ENCODE data around the gene SYNDIG1. TPM values are rescaled to one million over a fixed set of nuclear protein-coding genes. Genes with fewer than 3 reads are reported as not detected.

Gene SYNDIG1
- polyA plus RNA-seq, 1 experiment, result 1.7 TPM

DNA sequence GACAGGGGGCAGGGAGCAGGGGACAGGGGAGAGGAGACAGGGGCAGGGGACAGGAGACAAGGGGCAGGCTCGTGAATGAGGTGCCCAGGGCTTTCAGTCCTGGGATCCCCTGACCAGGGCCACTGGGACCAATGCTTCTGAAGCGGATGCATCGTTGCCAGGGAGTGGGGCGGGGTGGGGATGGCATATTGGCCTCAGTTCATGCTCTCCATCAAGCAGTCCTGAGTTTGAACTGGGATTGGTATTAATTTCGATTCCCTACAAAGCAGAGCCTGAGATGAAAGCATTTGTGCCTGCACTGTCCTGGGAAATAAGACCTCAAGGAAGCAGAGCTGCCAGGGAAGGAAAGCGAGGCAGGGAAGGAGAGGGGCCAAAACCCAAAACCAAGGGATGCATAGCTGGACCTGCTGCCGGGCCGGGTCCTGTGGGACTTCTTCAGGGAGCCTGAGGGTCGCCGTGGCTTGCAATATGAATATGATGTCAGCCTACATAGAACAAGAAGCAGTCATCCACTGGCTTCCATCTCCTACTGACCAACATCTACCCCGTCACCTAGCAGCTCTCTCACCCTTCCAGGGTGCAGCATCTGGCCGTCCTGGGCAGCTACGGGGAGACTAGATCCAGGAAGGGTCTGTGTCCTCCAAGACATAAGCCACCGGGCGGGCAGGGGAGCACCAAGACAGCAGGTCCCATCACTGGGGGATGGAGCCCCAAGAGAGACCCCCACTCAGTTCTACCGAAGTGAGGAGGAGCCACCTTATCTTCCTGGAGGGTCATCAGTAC lies 233.3 kb downstream of the SYNDIG1 start:
- Histone ChIP-seq H3K4me3 (ENCODE audit: low read depth, low read length) (no peak overlapping the region), H3K36me3 (ENCODE audit: control insufficient read depth, insufficient read depth, low read length) (no peaks in the 10 kb centered on the region), H3K27me3 (ENCODE audit: control insufficient read depth, insufficient read depth, low read length) (peaks cover 3% of the 10 kb centered on the region)
- TF ChIP-seq, protein P1, sequence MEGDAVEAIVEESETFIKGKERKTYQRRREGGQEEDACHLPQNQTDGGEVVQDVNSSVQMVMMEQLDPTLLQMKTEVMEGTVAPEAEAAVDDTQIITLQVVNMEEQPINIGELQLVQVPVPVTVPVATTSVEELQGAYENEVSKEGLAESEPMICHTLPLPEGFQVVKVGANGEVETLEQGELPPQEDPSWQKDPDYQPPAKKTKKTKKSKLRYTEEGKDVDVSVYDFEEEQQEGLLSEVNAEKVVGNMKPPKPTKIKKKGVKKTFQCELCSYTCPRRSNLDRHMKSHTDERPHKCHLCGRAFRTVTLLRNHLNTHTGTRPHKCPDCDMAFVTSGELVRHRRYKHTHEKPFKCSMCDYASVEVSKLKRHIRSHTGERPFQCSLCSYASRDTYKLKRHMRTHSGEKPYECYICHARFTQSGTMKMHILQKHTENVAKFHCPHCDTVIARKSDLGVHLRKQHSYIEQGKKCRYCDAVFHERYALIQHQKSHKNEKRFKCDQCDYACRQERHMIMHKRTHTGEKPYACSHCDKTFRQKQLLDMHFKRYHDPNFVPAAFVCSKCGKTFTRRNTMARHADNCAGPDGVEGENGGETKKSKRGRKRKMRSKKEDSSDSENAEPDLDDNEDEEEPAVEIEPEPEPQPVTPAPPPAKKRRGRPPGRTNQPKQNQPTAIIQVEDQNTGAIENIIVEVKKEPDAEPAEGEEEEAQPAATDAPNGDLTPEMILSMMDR (IDR thresholded peaks at IDR 0.05; ENCODE audit: insufficient read depth, low read depth, low read length), result no peak
- POLR2A ChIA-PET, result no interaction called here
- CTCF ChIA-PET, result no interaction called here
- DNase-seq (ENCODE audit: low read depth), result no peak

DNA sequence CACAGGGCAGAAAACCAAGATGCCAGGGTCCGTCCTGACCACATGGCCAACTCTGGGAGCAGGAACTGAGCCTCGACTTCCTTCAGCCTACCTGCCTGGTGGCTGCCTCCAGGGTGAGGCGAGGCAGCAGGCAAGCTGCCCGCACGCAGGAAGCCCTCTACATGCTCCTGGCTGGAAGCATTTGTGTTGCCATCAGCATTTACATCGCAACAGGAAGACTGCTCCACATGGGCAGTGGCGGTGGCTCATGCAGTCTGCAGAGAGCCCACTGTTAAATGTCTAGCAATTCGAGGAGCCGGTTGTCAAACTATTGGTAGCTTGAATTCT lies 233.8 kb downstream of the SYNDIG1 start:
- DNase-seq (ENCODE audit: low read depth), result no peak
- ChIA-PET CTCF (no interaction called here), POLR2A (no interaction called here)
- TF ChIP-seq, protein P1 (IDR thresholded peaks at IDR 0.05; ENCODE audit: insufficient read depth, low read depth, low read length), result no peak
- no peaks in the 10 kb centered on the region for H3K36me3 ChIP-seq (ENCODE audit: control insufficient read depth, insufficient read depth, low read length)
- no peak overlapping the region for H3K4me3 ChIP-seq (ENCODE audit: low read depth, low read length)
- peaks cover 4% of the 10 kb centered on the region for H3K27me3 ChIP-seq (ENCODE audit: control insufficient read depth, insufficient read depth, low read length)

DNA sequence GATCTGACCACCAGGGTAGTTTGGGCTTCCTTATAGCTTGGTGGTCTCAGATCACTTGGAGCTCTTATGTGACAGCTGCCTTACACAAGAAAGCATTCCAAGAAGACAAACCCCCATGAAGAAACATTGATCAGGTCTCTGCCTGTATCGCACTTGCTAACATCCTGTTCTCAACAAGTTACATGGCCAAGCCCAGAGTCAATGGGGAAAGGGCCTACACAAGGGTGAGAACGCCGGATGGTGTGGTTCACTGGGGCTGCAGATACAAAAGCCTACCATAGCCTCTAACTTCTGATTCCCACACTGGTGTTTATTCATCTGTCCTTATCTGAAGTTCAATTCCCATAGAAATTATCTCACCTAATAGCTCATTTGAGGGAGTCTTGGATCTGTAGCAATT lies 235.5 kb downstream of the SYNDIG1 start:
- CTCF ChIA-PET, result interaction anchor here (0.6 kb wide), 1 partner anchor 672 kb away, joined by 3 read pairs; no protein-coding TSS in a partner anchor
- no peak for DNase-seq (ENCODE audit: low read depth)
- Histone ChIP-seq H3K36me3 (ENCODE audit: control insufficient read depth, insufficient read depth, low read length) (no peaks in the 10 kb centered on the region), H3K27me3 (ENCODE audit: control insufficient read depth, insufficient read depth, low read length) (peaks cover 6% of the 10 kb centered on the region), H3K4me3 (ENCODE audit: low read depth, low read length) (no peak overlapping the region)
- TF ChIP-seq, protein P1 (IDR thresholded peaks at IDR 0.05; ENCODE audit: insufficient read depth, low read depth, low read length), result no peak
- POLR2A ChIA-PET, result no interaction called here

DNA sequence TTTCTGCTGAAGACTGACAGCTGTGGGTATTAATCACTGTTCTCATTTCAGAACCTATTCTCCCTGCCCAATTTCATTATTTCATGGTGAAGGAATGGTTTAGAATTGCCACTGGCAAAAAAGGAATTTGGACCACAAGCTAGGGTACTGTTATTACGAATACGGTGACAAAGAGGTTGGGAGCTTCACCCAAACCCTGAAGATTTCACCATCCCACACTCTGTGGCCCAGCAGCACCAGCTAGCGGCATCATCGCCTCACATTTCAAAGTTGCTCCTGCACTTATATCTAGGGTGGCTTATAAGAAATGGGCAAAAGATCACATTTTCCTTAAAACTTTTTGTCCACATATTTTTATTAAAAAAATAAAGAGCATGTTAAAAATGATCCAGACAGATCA lies 236.1 kb downstream of the SYNDIG1 start:
- Histone ChIP-seq H3K4me3 (ENCODE audit: low read depth, low read length) (no peak overlapping the region), H3K27me3 (ENCODE audit: control insufficient read depth, insufficient read depth, low read length) (peaks cover 6% of the 10 kb centered on the region), H3K36me3 (ENCODE audit: control insufficient read depth, insufficient read depth, low read length) (no peaks in the 10 kb centered on the region)
- CTCF ChIA-PET, result interaction anchor here (0.7 kb wide), 1 partner anchor 13 kb away, joined by 3 read pairs; no protein-coding TSS in a partner anchor
- POLR2A ChIA-PET, result no interaction called here
- TF ChIP-seq, protein P1 (IDR thresholded peaks at IDR 0.05; ENCODE audit: insufficient read depth, low read depth, low read length), result peak; percentile 22; the same call in 1 of the 2 replicates
- no peak for DNase-seq (ENCODE audit: low read depth)

DNA sequence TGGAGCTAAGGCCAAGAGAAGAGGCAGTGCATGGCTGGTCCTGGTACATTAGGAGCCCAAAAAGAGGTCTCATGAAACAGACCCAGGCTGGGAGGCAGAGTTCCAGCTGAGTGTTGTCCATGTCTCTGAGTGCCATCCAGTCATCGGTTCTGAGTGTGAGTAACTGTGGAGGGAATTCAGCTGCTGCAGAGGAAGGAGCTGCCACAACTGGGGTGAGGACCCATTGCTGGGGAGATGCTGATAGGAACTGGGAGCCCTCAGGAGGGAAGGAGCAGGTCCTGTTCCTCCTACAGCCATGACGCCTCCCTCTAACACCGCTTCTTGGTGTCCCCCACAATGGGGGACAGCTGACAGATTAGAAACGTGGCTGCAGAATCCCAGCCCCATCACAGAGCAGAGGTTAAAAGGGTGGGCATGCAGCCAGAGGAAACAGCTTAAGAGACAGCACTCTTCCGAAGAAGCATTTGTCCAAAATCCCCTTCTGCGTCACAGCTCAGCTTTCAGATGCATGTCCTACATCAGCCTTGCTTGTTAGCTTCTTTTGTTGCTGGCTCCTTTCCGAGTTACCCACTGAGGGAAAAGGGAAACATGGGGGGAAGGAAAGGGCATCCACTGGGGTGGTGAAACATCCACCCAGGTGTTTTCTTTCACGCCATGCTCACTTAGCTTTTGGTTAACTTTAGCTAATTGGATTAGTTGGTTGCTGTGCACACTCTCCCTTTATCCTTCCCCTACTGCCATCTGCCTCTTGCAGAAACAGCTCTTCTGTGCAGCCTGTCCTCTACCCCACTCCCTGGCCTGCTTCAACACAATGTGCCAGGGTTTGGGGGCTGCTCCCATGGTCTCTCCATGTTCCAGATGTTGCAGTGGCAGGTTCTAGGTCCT lies 239.2 kb downstream of the SYNDIG1 start:
- DNase-seq (ENCODE audit: low read depth), result no peak
- H3K4me3 ChIP-seq (ENCODE audit: low read depth, low read length), result no peak overlapping the region
- POLR2A ChIA-PET, result no interaction called here
- TF ChIP-seq, protein P1 (IDR thresholded peaks at IDR 0.05; ENCODE audit: insufficient read depth, low read depth, low read length), result no peak
- no peaks in the 10 kb centered on the region for H3K36me3 ChIP-seq (ENCODE audit: control insufficient read depth, insufficient read depth, low read length)
- CTCF ChIA-PET, result interaction anchor here (0.7 to 1.1 kb wide), 2 partner anchors 28 to 610 kb away, joined by 3 read pairs; no protein-coding TSS in a partner anchor
- H3K27me3 ChIP-seq (ENCODE audit: control insufficient read depth, insufficient read depth, low read length), result peaks cover 6% of the 10 kb centered on the region; the same call in 1 of the 2 replicates

Measured in BJ (cell line).